K562 (cell line): ENCODE data around the gene HS2ST1. TPM values are rescaled to one million over a fixed set of nuclear protein-coding genes. Genes with fewer than 3 reads are reported as not detected.

ENCODE experiments used
- ATAC-seq: fragments of 200-7000 bp; cut with Tn5 transposase; 3 replicates; pipeline ENCODE4 v1.9.1; 2020; ENCODE audit warnings: moderate library complexity
- BruUV-seq: library from RNA; stranded (reverse); fragments of 400-500 nt; replicated peaks from 2 replicates; lab custom pipeline; 2021; lab: Mats Ljungman, UMichigan
- CTCF ChIA-PET: fragments of 300-600 bp; formaldehyde crosslinking; extraction: SDS; loops from one replicate; lab custom pipeline; 2021; ENCODE audit warnings: low intra/inter-chr PET ratio; lab: Yijun Ruan, JAX
- POLR2A ChIA-PET: fragments of 300-600, 350-650 bp; sonication (Branson Sonifier 250); formaldehyde crosslinking; extraction: SDS; loops from one replicate; lab custom pipeline; 2021; ENCODE audit warnings: antibody characterized with exemption, inconsistent platforms; lab: Yijun Ruan, JAX
- DNase-seq, 4 experiments: peaks; one replicate each; pipeline versions ENCODE4 v3.0.0 to v3.0.0-alpha.2; 2011 to 2018; ENCODE audit warnings: low spot score in 3 of 4, mixed read lengths in 3 of 4; ENCODE audit errors: extremely low read depth in 1 of 4
- FAIRE-seq: peaks from 2 replicates; lab custom pipeline; 2011; peaks lifted over from hg19 to GRCh38; lab: Jason Lieb, UNC
- H2AFZ ChIP-seq: 2 replicates; pipeline ENCODE4 v1.6.0; 2011; ENCODE audit warnings: low read depth, low read length, control low read depth, inconsistent platforms
- H3K27ac ChIP-seq: fragments of 200-600 bp; 3 replicates; pipeline ENCODE4 v1.8.0; 2011; ENCODE audit warnings: low read depth, mild to moderate bottlenecking, control low read depth, inconsistent platforms, low read length, moderate library complexity, mixed read lengths; ENCODE audit errors: extremely low read depth
- H3K27me3 ChIP-seq, 2 experiments: fragments of 300-600 bp in 1 of 2; 2 replicates in 1 of 2; 3 replicates in 1 of 2; pipeline versions ENCODE4 v1.6.0 to v1.8.0; 2011; ENCODE audit warnings: inconsistent platforms in 2 of 2, low read length in 2 of 2, mild to moderate bottlenecking in 1 of 2, mixed read lengths in 1 of 2, moderate library complexity in 1 of 2; ENCODE audit not compliant: control insufficient read depth in 2 of 2, insufficient read depth in 2 of 2
- H3K36me3 ChIP-seq: fragments of 300-600 bp; 3 replicates; pipeline ENCODE4 v1.8.0; 2011; ENCODE audit warnings: mild to moderate bottlenecking, low read length, inconsistent platforms; ENCODE audit not compliant: control insufficient read depth, insufficient read depth
- H3K4me1 ChIP-seq, 2 experiments: fragments of 200-600 bp in 1 of 2; replicated peaks in 1 of 2; 2 replicates in 1 of 2; 3 replicates in 1 of 2; pipeline versions ENCODE4 v1.5.1 to v1.8.0; 2011; ENCODE audit warnings: inconsistent platforms in 2 of 2, low read length in 2 of 2, mild to moderate bottlenecking in 1 of 2, mixed read lengths in 1 of 2, moderate library complexity in 1 of 2; ENCODE audit not compliant: control insufficient read depth in 2 of 2, insufficient read depth in 2 of 2
- H3K4me2 ChIP-seq: 2 replicates; pipeline ENCODE4 v1.6.1; 2011; ENCODE audit warnings: low read length, control low read depth, inconsistent platforms, mixed read lengths; ENCODE audit not compliant: insufficient read depth
- H3K4me3 ChIP-seq: fragments of 200-600 bp; sonication (generic), shearing (Covaris generic); 2 replicates; pipeline ENCODE4 v1.5.1; 2016; ENCODE audit warnings: control low read depth, inconsistent platforms
- H3K79me2 ChIP-seq: fragments of 200-600 bp; 3 replicates; pipeline ENCODE4 v1.8.0; 2011; ENCODE audit warnings: low read length, inconsistent platforms; ENCODE audit not compliant: control insufficient read depth, insufficient read depth
- H3K9ac ChIP-seq, 2 experiments: 2 replicates each; pipeline versions ENCODE4 v1.6.0 to v1.6.1; 2011; ENCODE audit warnings: low read depth in 2 of 2, low read length in 2 of 2, control low read depth in 1 of 2, inconsistent platforms in 1 of 2, mild to moderate bottlenecking in 1 of 2, mixed read lengths in 1 of 2; ENCODE audit not compliant: insufficient read depth in 1 of 2
- H3K9me1 ChIP-seq: one replicate; pipeline ENCODE4 v1.6.0; 2011; ENCODE audit warnings: inconsistent platforms, mild to moderate bottlenecking, low read length, moderate library complexity; ENCODE audit not compliant: control insufficient read depth, insufficient read depth
- H3K9me3 ChIP-seq: replicated peaks from 2 replicates; pipeline ENCODE4 v1.5.1; 2011; ENCODE audit warnings: low read depth, low read length, inconsistent platforms; ENCODE audit not compliant: control insufficient read depth, insufficient read depth
- H4K20me1 ChIP-seq: replicated peaks from 2 replicates; pipeline ENCODE4 v1.6.1; 2011; ENCODE audit warnings: low read length, inconsistent platforms, mixed read lengths; ENCODE audit not compliant: control insufficient read depth, insufficient read depth
- BACH1 ChIP-seq: fragments of 200-800 bp; sonication (Bioruptor generic); IDR thresholded peaks from 2 replicates; pipeline ENCODE4 v1.6.1; 2016; ENCODE audit warnings: missing genetic modification characterization, missing compliant biosample characterization
- CBFA2T3 ChIP-seq: fragments of 450-650 bp; IDR thresholded peaks from 2 replicates; pipeline ENCODE4 v1.6.1; 2017
- GATAD2A ChIP-seq: fragments of 450-650 bp; IDR thresholded peaks from 2 replicates; pipeline ENCODE4 v1.6.1; 2017
- MAFG ChIP-seq: fragments of 450-650 bp; conservative IDR thresholded peaks from 2 replicates; pipeline ENCODE4 v1.6.1; 2016; ENCODE audit warnings: missing genetic modification characterization, missing compliant biosample characterization
- PHB2 ChIP-seq: fragments of 450-650 bp; IDR thresholded peaks from 2 replicates; pipeline ENCODE4 v1.6.1; 2017; ENCODE audit warnings: low read depth
- VEZF1 ChIP-seq: fragments of 200-800 bp; sonication (Bioruptor generic); IDR thresholded peaks from 2 replicates; pipeline ENCODE4 v1.6.1; 2017; ENCODE audit warnings: missing genetic modification characterization, missing compliant biosample characterization
- ZBED1 ChIP-seq: IDR thresholded peaks from 2 replicates; pipeline ENCODE4 v1.6.1; 2014
- ZEB2 ChIP-seq: fragments of 450-650 bp; IDR thresholded peaks from 2 replicates; pipeline ENCODE4 v1.6.1; 2016
- ZNF12 ChIP-seq: sonication (generic); formaldehyde crosslinking; IDR thresholded peaks from 2 replicates; pipeline ENCODE4 v1.4.0; 2020; ENCODE audit warnings: mild to moderate bottlenecking, missing genetic modification reagents
- ZNF143 ChIP-seq: sonication (generic); formaldehyde crosslinking; IDR thresholded peaks from 2 replicates; pipeline ENCODE4 v1.9.0; 2022; ENCODE audit warnings: mild to moderate bottlenecking, missing genetic modification reagents
- WGBS: fragments of 100-300 bp; shearing (Covaris generic); methylation state at CpG from one replicate; pipeline ENCODE4 v1.1.6; 2016; ENCODE audit warnings: low coverage, mixed read lengths; ENCODE audit not compliant: insufficient coverage; ENCODE audit errors: missing lambda C conversion rate; 5-methylcytosine and 5-hydroxymethylcytosine counted together
- in situ Hi-C: fragments of 300-500 bp; cut with MboI; formaldehyde crosslinking; loops from 4 replicates; pipeline ENCODE4 v1.15.0; 2018; ENCODE audit warnings: inconsistent platforms, mixed read lengths
- intact Hi-C: fragments of 100-400 bp; cut with micrococcal nuclease; formaldehyde crosslinking; loops from 2 replicates; pipeline ENCODE4 v1.14.2; 2022
- polyA plus RNA-seq, 8 experiments: library from polyadenylated mRNA; depleted of rRNA in 4 of 8; stranded (reverse) in 5 of 8; unstranded in 3 of 8; fragments of >200 nt; fragmentation: Nextera tagmentation in 2 of 8; fragmentation: Illumina TruSeq in 1 of 8; extraction: Ambion mirVana in 2 of 8; extraction: Trizol in 1 of 8; gene quantifications; 2 replicates each; pipeline versions ENCODE4 v1.2.1 to v1.2.3, GENCODE V29; 2011 to 2014; ENCODE audit warnings: inconsistent platforms in 1 of 8, missing spikeins in 1 of 8
- total RNA-seq, 7 experiments: library from RNA; depleted of rRNA in 6 of 7; stranded (reverse); fragments of >200 nt in 6 of 7; fragmentation: Illumina TruSeq in 2 of 7; extraction: Trizol in 2 of 7; gene quantifications; 2 replicates each; pipeline versions ENCODE4 v1.2.1 to v1.2.3, GENCODE V29; 2011 to 2021; ENCODE audit warnings: low replicate concordance in 1 of 7

Gene HS2ST1
- total and polyA plus RNA-seq, 9 of the 15 experiments (the other 6 are each of a cell fraction or from before 2014, with no cell fraction given): 7.7 to 43.3 (median 25.8) TPM

- no TSS peak for BruUV-seq
- FAIRE-seq: no peak
- no peaks in the 10 kb centered on the region; a peak in 1 of 5 replicates for H3K27me3 ChIP-seq
- H3K4me1 ChIP-seq: no peaks in the 10 kb centered on the region
- no peak overlapping the region for H3K4me2 ChIP-seq
- H3K9ac ChIP-seq: no peak overlapping the region
- CTCF ChIA-PET: no interaction called here
- in situ Hi-C loops (no loop called here), intact Hi-C loops (no loop called here)
- DNase-seq: no peak
- no peak overlapping the region for H3K27ac ChIP-seq
- POLR2A ChIA-PET: no interaction called here
- H2AFZ ChIP-seq: no peak overlapping the region
- H3K9me3 ChIP-seq: no peaks in the 10 kb centered on the region
- no peaks in the 10 kb centered on the region for H3K9me1 ChIP-seq
- H3K36me3 ChIP-seq: no peaks in the 10 kb centered on the region
- H3K4me3 ChIP-seq: no peak overlapping the region
- TF ChIP-seq PHB2: no peak
- no peak for TF ChIP-seq MAFG
- TF ChIP-seq VEZF1 (CRISPR knock-in tag): no peak
- TF ChIP-seq ZBED1: no peak
- TF ChIP-seq CBFA2T3: no peak
- no peak for TF ChIP-seq ZNF12 (CRISPR knock-in tag)
- TF ChIP-seq ZEB2: no peak
- TF ChIP-seq ZNF143: no peak
- no peak for TF ChIP-seq GATAD2A
- TF ChIP-seq BACH1 (tag): no peak
- ATAC-seq: no peak; the same call in 2 of the 3 replicates
- no peaks in the 10 kb centered on the region; the same call in 1 of the 2 replicates for H4K20me1 ChIP-seq
- 55% methylated on average over 3 of the region's 3 CpGs for WGBS
- H3K79me2 ChIP-seq: no peaks in the 10 kb centered on the region
These were observed 201.0 kb downstream of the HS2ST1 start for GRCh38 chr1:87115317-87115890.
